HG02571 (cell line): ENCODE data around the gene OR4A5.
"Not testable (repeated sequence)": the region's sequence is repeated elsewhere in the genome, so short reads cannot be mapped to it uniquely, and the experiment has no call there.

Experiments
- ATAC-seq: cut with Tn5 transposase; IDR thresholded peaks from one replicate; pipeline ENCODE4 v1.9.1; 2021; ENCODE audit warnings: mild to moderate bottlenecking, moderate library complexity; ENCODE audit not compliant: unreplicated experiment

Gene OR4A5, protein sequence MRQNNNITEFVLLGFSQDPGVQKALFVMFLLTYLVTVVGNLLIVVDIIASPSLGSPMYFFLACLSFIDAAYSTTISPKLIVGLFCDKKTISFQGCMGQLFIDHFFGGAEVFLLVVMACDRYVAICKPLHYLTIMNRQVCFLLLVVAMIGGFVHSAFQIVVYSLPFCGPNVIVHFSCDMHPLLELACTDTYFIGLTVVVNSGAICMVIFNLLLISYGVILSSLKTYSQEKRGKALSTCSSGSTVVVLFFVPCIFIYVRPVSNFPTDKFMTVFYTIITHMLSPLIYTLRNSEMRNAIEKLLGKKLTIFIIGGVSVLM

GRCh38 chr11:54706532-54706931, at the start of gene OR4A5:
OR4A5 (plus strand) TSS chr11:54706832; CDS start chr11:54706885, 53 bp downstream.
- not testable (repeated sequence) for ATAC-seq

- not testable (repeated sequence) for ATAC-seq
Observed at GRCh38 chr11:54720094-54720493, 13.5 kb downstream of the OR4A5 start.
